ENCODE data around the gene MEIS1. TPM values are rescaled to one million over a fixed set of nuclear protein-coding genes. Genes with fewer than 3 reads are reported as not detected.

Gene MEIS1
- total RNA-seq, 1 donor from 2014 or later: 3.6 TPM

- DNase-seq (ENCODE audit: low read depth): no peak
- no peaks in the 10 kb centered on the region for H3K36me3 ChIP-seq (ENCODE audit: control insufficient read depth, insufficient read depth, low read length)
- no peak for TF ChIP-seq CTCF (IDR thresholded peaks at IDR 0.05; ENCODE audit: insufficient read depth, low read length, poor library complexity, severe bottlenecking)
Observed at GRCh38 chr2:66538291-66538690, 103.4 kb downstream of the MEIS1 start.

GRCh38 chr2:66539452-66539851, 104.5 kb downstream of the MEIS1 start:
- no peak for DNase-seq (ENCODE audit: low read depth)
- no peak for TF ChIP-seq CTCF (IDR thresholded peaks at IDR 0.05; ENCODE audit: insufficient read depth, low read length, poor library complexity, severe bottlenecking)
- Histone ChIP-seq H3K27me3 (ENCODE audit: control insufficient read depth, insufficient read depth, low read length) (no peaks in the 10 kb centered on the region), H3K4me3 (ENCODE audit: low read depth, low read length) (no peak overlapping the region), H3K36me3 (ENCODE audit: control insufficient read depth, insufficient read depth, low read length) (no peaks in the 10 kb centered on the region)

More at GRCh38 chr2:66538291-66538690, 103.4 kb downstream of the MEIS1 start:
- no peaks in the 10 kb centered on the region for H3K27me3 ChIP-seq (ENCODE audit: control insufficient read depth, insufficient read depth, low read length)
- H3K4me3 ChIP-seq (ENCODE audit: low read depth, low read length): no peak overlapping the region

DNA sequence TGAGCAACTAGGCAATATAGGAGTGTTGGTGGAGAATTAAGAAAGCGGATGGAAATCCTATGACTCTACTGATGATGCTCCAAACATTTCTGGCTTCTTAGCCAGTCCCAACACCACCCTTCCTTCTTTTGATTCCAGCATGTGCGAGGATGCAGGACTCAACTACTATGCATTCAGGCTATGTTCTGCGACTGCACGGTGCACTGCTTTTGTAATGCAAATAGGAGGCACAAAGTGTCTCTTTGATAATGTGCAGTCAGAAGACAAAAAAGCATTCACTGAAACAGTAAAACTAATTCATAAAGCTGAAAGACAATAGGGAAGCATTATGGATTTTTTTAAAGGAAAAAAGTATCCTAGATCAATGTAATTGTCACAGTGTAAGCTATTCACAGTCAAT, 106.7 kb downstream of the MEIS1 start:
- no peaks in the 10 kb centered on the region for H3K27me3 ChIP-seq (ENCODE audit: control insufficient read depth, insufficient read depth, low read length)
- DNase-seq (ENCODE audit: low read depth): no peak
- H3K36me3 ChIP-seq (ENCODE audit: control insufficient read depth, insufficient read depth, low read length): no peaks in the 10 kb centered on the region
- TF ChIP-seq CTCF (IDR thresholded peaks at IDR 0.05; ENCODE audit: insufficient read depth, low read length, poor library complexity, severe bottlenecking): no peak
- no peak overlapping the region for H3K4me3 ChIP-seq (ENCODE audit: low read depth, low read length)

DNA sequence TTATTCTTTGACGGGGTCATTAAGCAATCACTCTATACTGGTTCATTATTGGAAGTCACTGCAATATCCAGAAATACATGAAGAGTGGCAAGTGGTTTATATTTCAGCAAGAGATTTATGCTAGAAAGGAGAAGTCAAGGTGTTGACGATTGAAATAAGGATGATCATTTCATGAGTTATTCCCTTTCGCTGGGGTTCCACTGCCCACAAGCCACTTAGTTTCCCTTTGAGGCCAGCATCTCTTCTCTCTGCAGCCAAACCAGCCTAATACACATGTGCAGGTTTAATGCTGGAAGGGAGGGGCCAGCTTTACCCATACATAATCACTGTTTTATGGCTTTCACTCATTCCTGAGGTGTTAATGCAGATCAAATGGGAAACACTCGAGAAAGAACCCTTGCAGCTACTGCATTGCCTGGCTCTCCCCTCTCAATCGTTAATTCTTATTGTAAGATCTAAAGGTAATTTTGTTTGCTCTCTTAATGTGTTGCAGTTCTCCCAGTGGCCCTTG, 108.4 kb downstream of the MEIS1 start:
- Histone ChIP-seq H3K36me3 (ENCODE audit: control insufficient read depth, insufficient read depth, low read length) (no peaks in the 10 kb centered on the region), H3K4me3 (ENCODE audit: low read depth, low read length) (no peak overlapping the region), H3K27me3 (ENCODE audit: control insufficient read depth, insufficient read depth, low read length) (no peaks in the 10 kb centered on the region)
- DNase-seq (ENCODE audit: low read depth): no peak
- no peak for TF ChIP-seq CTCF (IDR thresholded peaks at IDR 0.05; ENCODE audit: insufficient read depth, low read length, poor library complexity, severe bottlenecking)

DNA sequence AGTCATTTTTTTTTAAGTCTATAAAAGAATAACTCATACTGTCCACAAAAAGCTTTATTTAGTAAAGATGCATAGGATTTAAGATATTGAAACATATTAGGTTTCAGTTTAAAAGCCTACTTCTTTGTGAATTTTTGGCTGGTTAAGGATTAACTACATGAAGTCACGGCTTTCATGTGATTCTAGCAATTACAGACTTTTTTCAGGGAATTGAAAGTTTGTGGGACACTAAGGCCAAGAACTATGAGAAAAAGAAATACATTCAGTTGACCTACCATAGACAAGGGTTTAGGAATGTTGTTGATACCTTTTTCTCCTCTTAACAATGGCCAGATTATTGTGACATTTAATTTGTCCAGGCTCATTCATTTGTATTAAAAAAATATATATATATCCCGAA, 109.3 kb downstream of the MEIS1 start:
- Histone ChIP-seq H3K27me3 (ENCODE audit: control insufficient read depth, insufficient read depth, low read length) (no peaks in the 10 kb centered on the region), H3K4me3 (ENCODE audit: low read depth, low read length) (no peak overlapping the region), H3K36me3 (ENCODE audit: control insufficient read depth, insufficient read depth, low read length) (no peaks in the 10 kb centered on the region)
- TF ChIP-seq CTCF (IDR thresholded peaks at IDR 0.05; ENCODE audit: insufficient read depth, low read length, poor library complexity, severe bottlenecking): no peak
- DNase-seq (ENCODE audit: low read depth): no peak

DNA sequence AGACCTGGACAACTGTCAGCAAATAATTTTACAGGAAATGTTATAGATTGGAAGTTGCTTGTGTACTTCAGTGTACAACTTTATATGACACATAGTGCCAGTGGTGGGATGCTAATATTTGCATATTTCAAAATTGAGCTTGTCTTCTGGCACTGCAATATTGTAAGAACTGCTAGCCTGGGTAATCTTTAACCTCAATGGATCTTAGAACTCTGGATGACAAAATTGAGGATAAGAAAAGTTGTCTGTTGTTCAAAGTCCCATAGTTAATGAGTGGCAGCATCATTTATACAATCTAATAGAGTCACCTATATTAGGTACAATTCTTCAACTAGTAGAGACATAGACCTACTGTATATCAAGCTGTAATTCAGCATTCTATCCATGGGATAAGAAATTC, 110.3 kb downstream of the MEIS1 start:
- Histone ChIP-seq H3K27me3 (ENCODE audit: control insufficient read depth, insufficient read depth, low read length) (no peaks in the 10 kb centered on the region), H3K4me3 (ENCODE audit: low read depth, low read length) (no peak overlapping the region), H3K36me3 (ENCODE audit: control insufficient read depth, insufficient read depth, low read length) (no peaks in the 10 kb centered on the region)
- no peak for TF ChIP-seq CTCF (IDR thresholded peaks at IDR 0.05; ENCODE audit: insufficient read depth, low read length, poor library complexity, severe bottlenecking)
- no peak for DNase-seq (ENCODE audit: low read depth)
